Type B pancreatic cell (in vitro differentiated cells): ENCODE data around the gene LCP1. TPM values are rescaled to one million over a fixed set of nuclear protein-coding genes. Genes with fewer than 3 reads are reported as not detected.

ENCODE experiments used
- DNase-seq: peaks from one replicate; pipeline ENCODE4 v3.0.0; 2021; ENCODE audit warnings: mixed read lengths; ENCODE audit not compliant: unreplicated experiment; ENCODE audit errors: extremely low spot score
- H3K27ac Mint-ChIP-seq: 2 replicates; pipeline ENCODE4 v1.8.0; 2021; ENCODE audit warnings: mild to moderate bottlenecking, mixed read lengths
- H3K27me3 Mint-ChIP-seq: 2 replicates; pipeline ENCODE4 v1.8.0; 2021; ENCODE audit warnings: mixed read lengths
- H3K36me3 Mint-ChIP-seq: 2 replicates; pipeline ENCODE4 v1.8.0; 2021; ENCODE audit warnings: mixed read lengths
- H3K4me1 Mint-ChIP-seq: one replicate; pipeline ENCODE4 v1.8.0; 2021; ENCODE audit warnings: mixed read lengths; ENCODE audit not compliant: unreplicated experiment
- H3K4me3 Mint-ChIP-seq: 2 replicates; pipeline ENCODE4 v1.8.0; 2021; ENCODE audit warnings: mild to moderate bottlenecking, mixed read lengths
- H3K9me3 Mint-ChIP-seq: 2 replicates; pipeline ENCODE4 v1.8.0; 2021; ENCODE audit warnings: mixed read lengths
- CTCF ChIP-seq: fragments of 200-600 bp; sonication (generic); conservative IDR thresholded peaks from 2 replicates; pipeline ENCODE4 v1.5.0; 2021; ENCODE audit warnings: antibody characterized with exemption, mild to moderate bottlenecking
- total RNA-seq: library from RNA; stranded (reverse); gene quantifications from 2 replicates; pipeline ENCODE4 v1.2.1, GENCODE V29; 2021; ENCODE audit warnings: low replicate concordance

LCP1 gene
- total RNA-seq, 1 donor from 2014 or later = 43.3 TPM

GRCh38 chr13:46211116-46211482, 29.1 kb upstream of the LCP1 start:
- no peaks in the 10 kb centered on the region for H3K9me3 Mint-ChIP-seq
- peaks cover 3% of the 10 kb centered on the region for H3K27me3 Mint-ChIP-seq
- H3K27ac Mint-ChIP-seq = peak overlapping the region; percentile 90
- peaks cover 5% of the 10 kb centered on the region for H3K4me1 Mint-ChIP-seq
- peak overlapping the region; percentile 89 for H3K4me3 Mint-ChIP-seq
- DNase-seq = no peak
- TF ChIP-seq CTCF = no peak
- H3K36me3 Mint-ChIP-seq = no peaks in the 10 kb centered on the region

- H3K27me3 Mint-ChIP-seq = peaks cover 3% of the 10 kb centered on the region
- peaks cover 5% of the 10 kb centered on the region for H3K4me1 Mint-ChIP-seq
- H3K9me3 Mint-ChIP-seq = no peaks in the 10 kb centered on the region
- no peak for DNase-seq
- H3K4me3 Mint-ChIP-seq = peak overlapping the region; percentile 89
- no peaks in the 10 kb centered on the region for H3K36me3 Mint-ChIP-seq
- TF ChIP-seq CTCF = no peak
- H3K27ac Mint-ChIP-seq = peak overlapping the region; percentile 90
These were observed 28.5 kb upstream of the LCP1 start for GRCh38 chr13:46210362-46211083.

- no peak for TF ChIP-seq CTCF
- Mint-ChIP-seq H3K27me3 (peaks cover 3% of the 10 kb centered on the region), H3K4me1 (peaks cover 15% of the 10 kb centered on the region), H3K4me3 (no peak overlapping the region), H3K27ac (no peak overlapping the region), H3K36me3 (no peaks in the 10 kb centered on the region), H3K9me3 (no peaks in the 10 kb centered on the region)
- DNase-seq = no peak
These were observed 25.9 kb upstream of the LCP1 start for GRCh38 chr13:46207828-46208227.

- Mint-ChIP-seq H3K27me3 (peaks cover 2% of the 10 kb centered on the region), H3K4me3 (peak overlapping the region; percentile 10), H3K4me1 (peaks cover 14% of the 10 kb centered on the region), H3K36me3 (no peaks in the 10 kb centered on the region), H3K27ac (peak overlapping the region; percentile 90), H3K9me3 (no peaks in the 10 kb centered on the region)
- DNase-seq = no peak
- TF ChIP-seq CTCF = no peak
These were observed 24.2 kb upstream of the LCP1 start for GRCh38 chr13:46206143-46206542.

GRCh38 chr13:46202966-46203365, 21.0 kb upstream of the LCP1 start:
- no peaks in the 10 kb centered on the region for H3K27me3 Mint-ChIP-seq

More at GRCh38 chr13:46202966-46203365, 21.0 kb upstream of the LCP1 start:
- DNase-seq = no peak
- Mint-ChIP-seq H3K9me3 (no peaks in the 10 kb centered on the region), H3K27ac (peak overlapping the region; percentile 80), H3K36me3 (no peaks in the 10 kb centered on the region), H3K4me3 (peak overlapping the region; percentile 24), H3K4me1 (peaks cover 11% of the 10 kb centered on the region)
- no peak for TF ChIP-seq CTCF
